ENCODE data around the gene SIK3.
A peak's percentile ranks its signal among the peaks of the same experiment; 100 is the strongest.

DNA sequence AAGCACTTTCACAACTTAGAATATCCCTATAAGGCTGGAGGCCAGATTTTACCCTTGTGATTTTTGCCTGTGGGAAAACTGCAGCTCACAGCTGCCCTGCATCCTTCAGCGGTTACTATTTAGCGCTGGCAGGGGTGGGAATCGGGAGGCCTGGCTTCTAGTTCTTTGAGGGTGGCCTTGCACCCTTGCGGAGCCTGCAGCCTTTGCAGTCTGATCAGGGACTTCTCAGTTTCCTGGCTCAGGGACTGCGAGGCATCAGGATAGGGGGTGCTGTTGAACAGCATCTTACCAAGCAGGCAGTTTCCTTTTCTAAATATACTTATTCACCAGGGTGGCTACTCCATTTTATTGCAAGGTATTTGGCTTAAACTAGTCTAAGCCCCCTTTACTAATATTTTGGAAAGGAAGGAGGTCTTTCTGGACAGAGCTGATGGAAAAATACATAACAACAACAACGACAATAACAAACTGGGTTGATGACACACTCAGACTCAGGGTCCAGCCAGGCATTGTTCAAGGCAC is 257.9 kb downstream of the SIK3 start:
- peak; percentile 22 for TF ChIP-seq CTCF (IDR thresholded peaks at IDR 0.05)
- no peak for TF ChIP-seq IRF3 (IDR thresholded peaks at IDR 0.05; ENCODE audit: low read depth, low read length)
- no peak for TF ChIP-seq SIN3A (IDR thresholded peaks at IDR 0.05; ENCODE audit: borderline replicate concordance, low read depth, low read length)
- TF ChIP-seq NRF1 (IDR thresholded peaks at IDR 0.05; ENCODE audit: low read depth, low read length), result no peak
- TF ChIP-seq EP300 (IDR thresholded peaks at IDR 0.05; ENCODE audit: borderline replicate concordance in 1 of 2, low read depth in 1 of 2, low read length in 1 of 2), result no peak
- no peak for TF ChIP-seq JUND (IDR thresholded peaks at IDR 0.05)
- TF ChIP-seq FOXM1 (IDR thresholded peaks at IDR 0.05; ENCODE audit: low read depth), result no peak
- TF ChIP-seq MXI1 (IDR thresholded peaks at IDR 0.05; ENCODE audit: low read depth, low read length), result no peak
- TF ChIP-seq RAD21 (IDR thresholded peaks at IDR 0.05; ENCODE audit: low read length), result no peak; the same call in 1 of the 2 replicates
- TF ChIP-seq, protein P1, sequence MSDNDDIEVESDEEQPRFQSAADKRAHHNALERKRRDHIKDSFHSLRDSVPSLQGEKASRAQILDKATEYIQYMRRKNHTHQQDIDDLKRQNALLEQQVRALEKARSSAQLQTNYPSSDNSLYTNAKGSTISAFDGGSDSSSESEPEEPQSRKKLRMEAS (IDR thresholded peaks at IDR 0.05; ENCODE audit: low read depth), result no peak
- no peak for TF ChIP-seq SMC3 (IDR thresholded peaks at IDR 0.05; ENCODE audit: low read depth, low read length)
- no peak for TF ChIP-seq NFIC (IDR thresholded peaks at IDR 0.05; ENCODE audit: borderline replicate concordance)
